ENCODE data around the gene RTL10.

RTL10 gene

GRCh38 chr22:19878461-19879245 lies 24.0 kb upstream of the RTL10 start:
- no peak overlapping the region for H3K4me3 ChIP-seq (ENCODE audit: low read depth, low read length)
- TF ChIP-seq CTCF (IDR thresholded peaks at IDR 0.05; ENCODE audit: low read depth, low read length), result no peak
- peak; percentile 8 for DNase-seq
- no peaks in the 10 kb centered on the region for H3K27me3 ChIP-seq
- no peaks in the 10 kb centered on the region; the same call in 1 of the 2 replicates for H3K36me3 ChIP-seq
- H3K4me1 ChIP-seq, result peaks cover 9% of the 10 kb centered on the region; the same call in 1 of the 2 replicates
- no peaks in the 10 kb centered on the region for H3K9me3 ChIP-seq

GRCh38 chr22:19877626-19878339 lies 23.1 kb upstream of the RTL10 start:
- no peak for TF ChIP-seq CTCF (IDR thresholded peaks at IDR 0.05; ENCODE audit: low read depth, low read length)
- Histone ChIP-seq H3K9me3 (no peaks in the 10 kb centered on the region), H3K36me3 (no peaks in the 10 kb centered on the region), H3K4me1 (peaks cover 9% of the 10 kb centered on the region; the same call in 1 of the 2 replicates), H3K4me3 (ENCODE audit: low read depth, low read length) (no peak overlapping the region), H3K27me3 (no peaks in the 10 kb centered on the region)
- no peak for DNase-seq

- Histone ChIP-seq H3K9me3 (no peaks in the 10 kb centered on the region), H3K4me1 (peaks cover 9% of the 10 kb centered on the region; the same call in 1 of the 2 replicates), H3K4me3 (ENCODE audit: low read depth, low read length) (no peak overlapping the region), H3K36me3 (no peaks in the 10 kb centered on the region), H3K27me3 (no peaks in the 10 kb centered on the region)
- DNase-seq, result no peak
- no peak for TF ChIP-seq CTCF (IDR thresholded peaks at IDR 0.05; ENCODE audit: low read depth, low read length)
Observed at GRCh38 chr22:19876941-19877625, 22.4 kb upstream of the RTL10 start.

- no peaks in the 10 kb centered on the region for H3K36me3 ChIP-seq
- no peak overlapping the region for H3K4me3 ChIP-seq (ENCODE audit: low read depth, low read length)
- DNase-seq, result peak; percentile 42
- H3K9me3 ChIP-seq, result no peaks in the 10 kb centered on the region
- peaks cover 4% of the 10 kb centered on the region; the same call in 1 of the 2 replicates for H3K4me1 ChIP-seq
- H3K27me3 ChIP-seq, result no peaks in the 10 kb centered on the region
- 0 out of 2 replicates have a peak, but pooled peaks have one; percentile 17 for TF ChIP-seq CTCF (IDR thresholded peaks at IDR 0.05; ENCODE audit: low read depth, low read length)
Observed at GRCh38 chr22:19876314-19876940, 21.8 kb upstream of the RTL10 start.

GRCh38 chr22:19875531-19876313 lies 21.0 kb upstream of the RTL10 start:
- no peaks in the 10 kb centered on the region for H3K27me3 ChIP-seq
- no peak overlapping the region for H3K4me3 ChIP-seq (ENCODE audit: low read depth, low read length)
- H3K4me1 ChIP-seq, result peaks cover 3% of the 10 kb centered on the region
- no peaks in the 10 kb centered on the region for H3K36me3 ChIP-seq
- H3K9me3 ChIP-seq, result no peaks in the 10 kb centered on the region
- no peak for DNase-seq
- TF ChIP-seq CTCF (IDR thresholded peaks at IDR 0.05; ENCODE audit: low read depth, low read length), result no peak
